GM23338 (cell line): ENCODE results near the gene GAB2. TPM values are rescaled to one million over a fixed set of nuclear protein-coding genes. Genes with fewer than 3 reads are reported as not detected.

Source experiments
- ATAC-seq: fragments of 200-7000 bp; cut with Tn5 transposase; 3 replicates; pipeline ENCODE4 v1.9.1; 2020
- DNase-seq: peaks from one replicate; pipeline ENCODE4 v3.0.0-alpha.2; 2015; ENCODE audit warnings: low spot score
- H2AFZ ChIP-seq: fragments of 200-600 bp; sonication (generic); 2 replicates; pipeline ENCODE4 v1.8.0; 2016; ENCODE audit warnings: antibody characterized with exemption, mild to moderate bottlenecking, moderate library complexity
- H3F3A ChIP-seq: fragments of 200-600 bp; sonication (generic); replicated peaks from 2 replicates; pipeline ENCODE4 v1.8.0; 2017; ENCODE audit warnings: antibody characterized with exemption, mixed run types, low read depth
- H3K27ac ChIP-seq: fragments of 200-600 bp; sonication (generic); 2 replicates; pipeline ENCODE4 v1.6.1; 2016; ENCODE audit warnings: low read depth
- H3K27me3 ChIP-seq: fragments of 200-600 bp; sonication (generic); 2 replicates; pipeline ENCODE4 v1.8.0; 2016; ENCODE audit warnings: mild to moderate bottlenecking, mixed run types, moderate library complexity; ENCODE audit not compliant: insufficient read depth
- H3K36me3 ChIP-seq: fragments of 200-600 bp; sonication (generic); 2 replicates; pipeline ENCODE4 v1.8.0; 2016; ENCODE audit warnings: mild to moderate bottlenecking; ENCODE audit not compliant: insufficient read depth
- H3K4me1 ChIP-seq: fragments of 200-600 bp; sonication (generic); 2 replicates; pipeline ENCODE4 v1.8.0; 2016; ENCODE audit warnings: mild to moderate bottlenecking, moderate library complexity; ENCODE audit not compliant: insufficient read depth
- H3K4me2 ChIP-seq: fragments of 200-600 bp; sonication (generic); 2 replicates; pipeline ENCODE4 v1.7.1; 2017; ENCODE audit warnings: mixed run types
- H3K4me3 ChIP-seq: fragments of 200-600 bp; sonication (generic); 2 replicates; pipeline ENCODE4 v1.6.1; 2016; ENCODE audit warnings: mixed run types
- H3K79me2 ChIP-seq: fragments of 200-600 bp; sonication (generic); replicated peaks from 2 replicates; pipeline ENCODE4 v1.8.0; 2017; ENCODE audit warnings: mild to moderate bottlenecking; ENCODE audit not compliant: insufficient read depth
- H3K9me2 ChIP-seq: fragments of 200-600 bp; sonication (generic); 2 replicates; pipeline ENCODE4 v1.8.0; 2017; ENCODE audit not compliant: insufficient read depth
- H4K20me1 ChIP-seq: fragments of 200-600 bp; sonication (generic); replicated peaks from 2 replicates; pipeline ENCODE4 v1.8.0; 2017; ENCODE audit warnings: mild to moderate bottlenecking; ENCODE audit not compliant: insufficient read depth
- H3K27ac Mint-ChIP-seq: 2 replicates; pipeline ENCODE4 v1.8.0; 2020; ENCODE audit warnings: inconsistent platforms, mild to moderate bottlenecking, moderate library complexity, mixed read lengths
- H3K27me3 Mint-ChIP-seq: 3 replicates; pipeline ENCODE4 v1.8.0; 2022; ENCODE audit warnings: low read depth, mild to moderate bottlenecking, moderate library complexity, mixed read lengths, inconsistent platforms; ENCODE audit not compliant: insufficient read depth, poor library complexity
- H3K36me3 Mint-ChIP-seq: 3 replicates; pipeline ENCODE4 v1.8.0; 2021; ENCODE audit warnings: low read depth, mild to moderate bottlenecking, inconsistent platforms, moderate library complexity, mixed read lengths
- H3K4me1 Mint-ChIP-seq: 3 replicates; pipeline ENCODE4 v1.8.0; 2020; ENCODE audit warnings: mild to moderate bottlenecking, inconsistent platforms, mixed read lengths
- H3K4me3 Mint-ChIP-seq: 3 replicates; pipeline ENCODE4 v1.8.0; 2021; ENCODE audit warnings: moderate library complexity, mild to moderate bottlenecking, inconsistent platforms, mixed read lengths
- H3K9me3 Mint-ChIP-seq: 3 replicates; pipeline ENCODE4 v1.8.0; 2020; ENCODE audit warnings: moderate library complexity, mild to moderate bottlenecking, inconsistent platforms, mixed read lengths
- CREB1 ChIP-seq: fragments of 250-450 bp; sonication (Bioruptor Pico); IDR thresholded peaks from 2 replicates; pipeline ENCODE4 v1.5.0; 2020; ENCODE audit warnings: low read depth, mild to moderate bottlenecking, moderate library complexity
- EZH2 ChIP-seq: fragments of 200-600 bp; sonication (generic); IDR thresholded peaks from one replicate; pipeline ENCODE4 v1.8.0; 2017; ENCODE audit warnings: antibody characterized with exemption, mild to moderate bottlenecking, low read depth; ENCODE audit not compliant: unreplicated experiment
- JUNB ChIP-seq: IDR thresholded peaks from one replicate; pipeline ENCODE4 v1.6.1; 2016; ENCODE audit warnings: antibody characterized with exemption; ENCODE audit not compliant: unreplicated experiment
- NANOG ChIP-seq: IDR thresholded peaks from 2 replicates; pipeline ENCODE4 v1.6.1; 2016; ENCODE audit warnings: antibody characterized with exemption, borderline replicate concordance
- STAT1 ChIP-seq: IDR thresholded peaks from one replicate; pipeline ENCODE4 v1.6.1; 2016; ENCODE audit warnings: antibody characterized with exemption; ENCODE audit not compliant: unreplicated experiment
- polyA plus RNA-seq: library from polyadenylated mRNA; unstranded; fragments of >200 nt; fragmentation: Nextera tagmentation; extraction: Ambion mirVana; gene quantifications from 2 replicates; pipeline ENCODE4 v1.2.1, GENCODE V29; 2016
- total RNA-seq: library from RNA; depleted of rRNA; stranded (reverse); fragments of >200 nt; shearing (Covaris generic); gene quantifications from 2 replicates; pipeline ENCODE4 v1.2.3, GENCODE V29; 2014
- TF ChIP-seq, protein P1 (sequence below): IDR thresholded peaks from one replicate; pipeline ENCODE4 v1.6.1; 2018; ENCODE audit warnings: antibody characterized with exemption; ENCODE audit not compliant: unreplicated experiment
- TF ChIP-seq, protein P2 (sequence below): IDR thresholded peaks from 2 replicates; pipeline ENCODE4 v1.6.1; 2016; ENCODE audit warnings: antibody characterized with exemption
- TF ChIP-seq, protein P3 (sequence below), 2 experiments: fragments of 200-600 bp in 1 of 2; sonication (generic) in 1 of 2; conservative IDR thresholded peaks; 2 replicates each; pipeline versions ENCODE4 v1.5.1 to v1.6.1; 2016 to 2017; ENCODE audit warnings: antibody characterized with exemption in 2 of 2, low read depth in 2 of 2, mild to moderate bottlenecking in 2 of 2, moderate library complexity in 1 of 2

GAB2 gene
- total and polyA plus RNA-seq, 2 experiments from 2014 or later = 2.0 to 10.8 TPM

DNA sequence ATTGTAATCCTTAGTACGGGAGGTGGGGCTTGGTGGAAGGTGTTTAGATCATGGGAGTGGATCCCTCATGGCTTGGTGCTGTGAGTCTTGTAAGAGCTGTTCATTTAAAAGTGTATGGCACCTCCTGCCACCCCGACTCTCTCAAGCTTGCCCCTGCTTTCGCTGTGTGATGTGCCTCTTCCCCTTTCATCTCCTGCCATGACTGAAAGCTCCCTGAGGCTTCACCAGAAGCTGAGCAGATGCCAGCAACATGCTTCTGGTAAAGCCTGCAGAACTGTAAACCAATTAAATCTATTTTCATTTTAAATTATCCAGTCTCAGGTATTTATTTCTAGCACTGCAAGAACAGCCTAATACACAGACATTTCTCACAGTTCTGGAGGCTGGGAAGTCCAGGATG, 40.8 kb downstream of the GAB2 start (continued):
- TF ChIP-seq, protein P1, sequence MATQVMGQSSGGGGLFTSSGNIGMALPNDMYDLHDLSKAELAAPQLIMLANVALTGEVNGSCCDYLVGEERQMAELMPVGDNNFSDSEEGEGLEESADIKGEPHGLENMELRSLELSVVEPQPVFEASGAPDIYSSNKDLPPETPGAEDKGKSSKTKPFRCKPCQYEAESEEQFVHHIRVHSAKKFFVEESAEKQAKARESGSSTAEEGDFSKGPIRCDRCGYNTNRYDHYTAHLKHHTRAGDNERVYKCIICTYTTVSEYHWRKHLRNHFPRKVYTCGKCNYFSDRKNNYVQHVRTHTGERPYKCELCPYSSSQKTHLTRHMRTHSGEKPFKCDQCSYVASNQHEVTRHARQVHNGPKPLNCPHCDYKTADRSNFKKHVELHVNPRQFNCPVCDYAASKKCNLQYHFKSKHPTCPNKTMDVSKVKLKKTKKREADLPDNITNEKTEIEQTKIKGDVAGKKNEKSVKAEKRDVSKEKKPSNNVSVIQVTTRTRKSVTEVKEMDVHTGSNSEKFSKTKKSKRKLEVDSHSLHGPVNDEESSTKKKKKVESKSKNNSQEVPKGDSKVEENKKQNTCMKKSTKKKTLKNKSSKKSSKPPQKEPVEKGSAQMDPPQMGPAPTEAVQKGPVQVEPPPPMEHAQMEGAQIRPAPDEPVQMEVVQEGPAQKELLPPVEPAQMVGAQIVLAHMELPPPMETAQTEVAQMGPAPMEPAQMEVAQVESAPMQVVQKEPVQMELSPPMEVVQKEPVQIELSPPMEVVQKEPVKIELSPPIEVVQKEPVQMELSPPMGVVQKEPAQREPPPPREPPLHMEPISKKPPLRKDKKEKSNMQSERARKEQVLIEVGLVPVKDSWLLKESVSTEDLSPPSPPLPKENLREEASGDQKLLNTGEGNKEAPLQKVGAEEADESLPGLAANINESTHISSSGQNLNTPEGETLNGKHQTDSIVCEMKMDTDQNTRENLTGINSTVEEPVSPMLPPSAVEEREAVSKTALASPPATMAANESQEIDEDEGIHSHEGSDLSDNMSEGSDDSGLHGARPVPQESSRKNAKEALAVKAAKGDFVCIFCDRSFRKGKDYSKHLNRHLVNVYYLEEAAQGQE = no peak
- TF ChIP-seq, protein P2, sequence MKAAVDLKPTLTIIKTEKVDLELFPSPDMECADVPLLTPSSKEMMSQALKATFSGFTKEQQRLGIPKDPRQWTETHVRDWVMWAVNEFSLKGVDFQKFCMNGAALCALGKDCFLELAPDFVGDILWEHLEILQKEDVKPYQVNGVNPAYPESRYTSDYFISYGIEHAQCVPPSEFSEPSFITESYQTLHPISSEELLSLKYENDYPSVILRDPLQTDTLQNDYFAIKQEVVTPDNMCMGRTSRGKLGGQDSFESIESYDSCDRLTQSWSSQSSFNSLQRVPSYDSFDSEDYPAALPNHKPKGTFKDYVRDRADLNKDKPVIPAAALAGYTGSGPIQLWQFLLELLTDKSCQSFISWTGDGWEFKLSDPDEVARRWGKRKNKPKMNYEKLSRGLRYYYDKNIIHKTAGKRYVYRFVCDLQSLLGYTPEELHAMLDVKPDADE = no peak
- TF ChIP-seq STAT1 = no peak
- TF ChIP-seq JUNB = no peak

DNA sequence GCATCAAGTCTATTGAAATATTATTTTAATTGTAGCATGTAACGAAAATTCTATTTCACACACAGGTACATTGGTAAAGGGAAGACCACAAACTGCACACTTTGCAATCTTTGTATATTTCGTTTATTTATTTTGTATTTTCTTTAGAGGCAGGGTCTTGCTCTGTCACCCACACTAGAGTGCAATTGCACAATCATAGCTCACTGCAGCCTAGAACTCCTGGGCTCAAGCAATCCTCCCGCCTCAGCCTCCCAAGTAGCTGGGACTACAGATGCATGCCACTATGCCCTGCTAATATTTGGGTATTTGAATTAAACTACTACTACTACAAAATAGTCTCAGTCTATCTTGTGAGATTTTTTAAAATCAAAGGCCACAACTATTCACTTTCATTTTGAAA, 42.7 kb downstream of the GAB2 start:
- peaks cover 14% of the 10 kb centered on the region for H3K4me1 Mint-ChIP-seq
- no peak for ATAC-seq
- TF ChIP-seq, protein P2 = no peak
- TF ChIP-seq STAT1 (no peak), EZH2 (no peak), NANOG (no peak), CREB1 (CRISPR knock-in tag) (no peak)
- TF ChIP-seq, protein P1 = no peak
- TF ChIP-seq, protein P3, sequence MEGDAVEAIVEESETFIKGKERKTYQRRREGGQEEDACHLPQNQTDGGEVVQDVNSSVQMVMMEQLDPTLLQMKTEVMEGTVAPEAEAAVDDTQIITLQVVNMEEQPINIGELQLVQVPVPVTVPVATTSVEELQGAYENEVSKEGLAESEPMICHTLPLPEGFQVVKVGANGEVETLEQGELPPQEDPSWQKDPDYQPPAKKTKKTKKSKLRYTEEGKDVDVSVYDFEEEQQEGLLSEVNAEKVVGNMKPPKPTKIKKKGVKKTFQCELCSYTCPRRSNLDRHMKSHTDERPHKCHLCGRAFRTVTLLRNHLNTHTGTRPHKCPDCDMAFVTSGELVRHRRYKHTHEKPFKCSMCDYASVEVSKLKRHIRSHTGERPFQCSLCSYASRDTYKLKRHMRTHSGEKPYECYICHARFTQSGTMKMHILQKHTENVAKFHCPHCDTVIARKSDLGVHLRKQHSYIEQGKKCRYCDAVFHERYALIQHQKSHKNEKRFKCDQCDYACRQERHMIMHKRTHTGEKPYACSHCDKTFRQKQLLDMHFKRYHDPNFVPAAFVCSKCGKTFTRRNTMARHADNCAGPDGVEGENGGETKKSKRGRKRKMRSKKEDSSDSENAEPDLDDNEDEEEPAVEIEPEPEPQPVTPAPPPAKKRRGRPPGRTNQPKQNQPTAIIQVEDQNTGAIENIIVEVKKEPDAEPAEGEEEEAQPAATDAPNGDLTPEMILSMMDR (conservative IDR thresholded peaks at IDR 0.05; ENCODE audit: low read depth in 2 of 2) = no peak

More for the DNA sequence above, 42.7 kb downstream of the GAB2 start:
- Histone ChIP-seq H3F3A (no peaks in the 10 kb centered on the region), H3K27ac (no peak overlapping the region), H2AFZ (no peak overlapping the region), H3K27me3 (no peaks in the 10 kb centered on the region), H3K79me2 (no peaks in the 10 kb centered on the region), H4K20me1 (no peaks in the 10 kb centered on the region), H3K9me2 (no peaks in the 10 kb centered on the region), H3K4me3 (no peak overlapping the region), H3K4me1 (no peaks in the 10 kb centered on the region), H3K4me2 (no peak overlapping the region), H3K36me3 (no peaks in the 10 kb centered on the region; the same call in 1 of the 2 replicates)
- H3K27ac Mint-ChIP-seq = no peak overlapping the region
- H3K4me3 Mint-ChIP-seq = no peak overlapping the region
- 0 out of 3 replicates have a peak, but pooled peaks cover 2% of the 10 kb centered on the region for H3K36me3 Mint-ChIP-seq
- peaks cover 2% of the 10 kb centered on the region for H3K27me3 Mint-ChIP-seq
- peaks cover 3% of the 10 kb centered on the region; the same call in 2 of the 3 replicates for H3K9me3 Mint-ChIP-seq
- no peak for DNase-seq
